GM23338 (cell line): ENCODE results near the gene LRRC4.

Experiments used
- ETS1 ChIP-seq: IDR thresholded peaks from 2 replicates; pipeline ENCODE4 v1.6.1; 2016; ENCODE audit warnings: antibody characterized with exemption
- EZH2phosphoT487 ChIP-seq: fragments of 200-600 bp; sonication (generic); IDR thresholded peaks from one replicate; pipeline ENCODE4 v1.8.1; 2018; ENCODE audit warnings: antibody characterized with exemption; ENCODE audit not compliant: unreplicated experiment
- NANOG ChIP-seq: IDR thresholded peaks from 2 replicates; pipeline ENCODE4 v1.6.1; 2016; ENCODE audit warnings: antibody characterized with exemption, borderline replicate concordance
- POLR2AphosphoS5 ChIP-seq: IDR thresholded peaks from 2 replicates; pipeline ENCODE4 v1.6.1; 2016; ENCODE audit warnings: antibody characterized with exemption, low read depth
- TF ChIP-seq, protein P1 (sequence below), 2 experiments: fragments of 200-600 bp in 1 of 2; sonication (generic) in 1 of 2; conservative IDR thresholded peaks; 2 replicates each; pipeline versions ENCODE4 v1.5.1 to v1.6.1; 2016 to 2017; ENCODE audit warnings: antibody characterized with exemption in 2 of 2, low read depth in 2 of 2, mild to moderate bottlenecking in 2 of 2, moderate library complexity in 1 of 2

- TF ChIP-seq, protein P1, sequence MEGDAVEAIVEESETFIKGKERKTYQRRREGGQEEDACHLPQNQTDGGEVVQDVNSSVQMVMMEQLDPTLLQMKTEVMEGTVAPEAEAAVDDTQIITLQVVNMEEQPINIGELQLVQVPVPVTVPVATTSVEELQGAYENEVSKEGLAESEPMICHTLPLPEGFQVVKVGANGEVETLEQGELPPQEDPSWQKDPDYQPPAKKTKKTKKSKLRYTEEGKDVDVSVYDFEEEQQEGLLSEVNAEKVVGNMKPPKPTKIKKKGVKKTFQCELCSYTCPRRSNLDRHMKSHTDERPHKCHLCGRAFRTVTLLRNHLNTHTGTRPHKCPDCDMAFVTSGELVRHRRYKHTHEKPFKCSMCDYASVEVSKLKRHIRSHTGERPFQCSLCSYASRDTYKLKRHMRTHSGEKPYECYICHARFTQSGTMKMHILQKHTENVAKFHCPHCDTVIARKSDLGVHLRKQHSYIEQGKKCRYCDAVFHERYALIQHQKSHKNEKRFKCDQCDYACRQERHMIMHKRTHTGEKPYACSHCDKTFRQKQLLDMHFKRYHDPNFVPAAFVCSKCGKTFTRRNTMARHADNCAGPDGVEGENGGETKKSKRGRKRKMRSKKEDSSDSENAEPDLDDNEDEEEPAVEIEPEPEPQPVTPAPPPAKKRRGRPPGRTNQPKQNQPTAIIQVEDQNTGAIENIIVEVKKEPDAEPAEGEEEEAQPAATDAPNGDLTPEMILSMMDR (conservative IDR thresholded peaks at IDR 0.05; ENCODE audit: low read depth in 2 of 2), result no peak
- TF ChIP-seq NANOG (no peak), EZH2phosphoT487 (no peak), POLR2AphosphoS5 (no peak), ETS1 (no peak)
Observed at GRCh38 chr7:128000854-128001265, 30.4 kb downstream of the LRRC4 start.
